T-helper 2 cell treated with Interferon-gamma antibody and Interleukin-4, amounts not matched to agents 5 μg/mL and 100 μg/mL, for 36 hours (primary cell): ENCODE data around the gene TRIM43.
"Not testable (repeated sequence)": the region's sequence is repeated elsewhere in the genome, so short reads cannot be mapped to it uniquely, and the experiment has no call there.

Experiments used
- DNase-seq: peaks from one replicate; pipeline ENCODE4 v3.0.0; 2021; ENCODE audit warnings: low spot score
- H3K27ac Mint-ChIP-seq: one replicate; pipeline ENCODE4 v1.8.0; 2021; ENCODE audit warnings: mild to moderate bottlenecking, mixed read lengths
- H3K27me3 Mint-ChIP-seq: one replicate; pipeline ENCODE4 v1.8.0; 2021; ENCODE audit warnings: low read depth, mixed read lengths
- H3K36me3 Mint-ChIP-seq: one replicate; pipeline ENCODE4 v1.8.0; 2021; ENCODE audit warnings: low read depth, mixed read lengths
- H3K4me1 Mint-ChIP-seq: one replicate; pipeline ENCODE4 v1.8.0; 2021; ENCODE audit warnings: low read depth, mixed read lengths
- H3K4me3 Mint-ChIP-seq: one replicate; pipeline ENCODE4 v1.8.0; 2022; ENCODE audit warnings: mild to moderate bottlenecking, moderate library complexity, mixed read lengths
- H3K9me3 Mint-ChIP-seq: one replicate; pipeline ENCODE4 v1.8.0; 2021; ENCODE audit warnings: mixed read lengths

Gene TRIM43

DNA sequence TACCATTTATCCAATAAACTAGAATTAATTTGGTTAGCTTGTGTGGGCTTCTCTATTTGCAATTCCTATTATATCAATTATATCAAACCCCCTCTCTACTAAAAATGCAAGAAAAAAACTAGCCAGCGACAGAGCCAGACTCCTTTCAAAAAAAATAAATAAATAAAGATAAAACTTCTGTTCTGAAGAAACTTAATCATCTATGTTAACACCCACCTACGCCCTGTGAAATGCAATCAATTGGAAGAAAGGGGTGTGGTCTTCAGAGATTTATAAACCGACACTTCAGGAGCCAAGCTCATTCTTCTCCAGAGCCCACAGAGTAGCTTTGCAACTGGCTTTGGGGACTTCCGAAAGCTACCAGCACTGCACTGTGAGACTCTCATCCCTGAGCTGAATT, at the start of gene TRIM43:
Gene TRIM43 (plus strand): TSS at position 301 of the 400 bp plus-strand sequence. CDS start 2,023 bp downstream, outside the sequence.
- not testable (repeated sequence) for H3K4me1 Mint-ChIP-seq, H3K36me3 Mint-ChIP-seq, H3K27me3 Mint-ChIP-seq, H3K9me3 Mint-ChIP-seq, H3K27ac Mint-ChIP-seq, H3K4me3 Mint-ChIP-seq, DNase-seq

DNA sequence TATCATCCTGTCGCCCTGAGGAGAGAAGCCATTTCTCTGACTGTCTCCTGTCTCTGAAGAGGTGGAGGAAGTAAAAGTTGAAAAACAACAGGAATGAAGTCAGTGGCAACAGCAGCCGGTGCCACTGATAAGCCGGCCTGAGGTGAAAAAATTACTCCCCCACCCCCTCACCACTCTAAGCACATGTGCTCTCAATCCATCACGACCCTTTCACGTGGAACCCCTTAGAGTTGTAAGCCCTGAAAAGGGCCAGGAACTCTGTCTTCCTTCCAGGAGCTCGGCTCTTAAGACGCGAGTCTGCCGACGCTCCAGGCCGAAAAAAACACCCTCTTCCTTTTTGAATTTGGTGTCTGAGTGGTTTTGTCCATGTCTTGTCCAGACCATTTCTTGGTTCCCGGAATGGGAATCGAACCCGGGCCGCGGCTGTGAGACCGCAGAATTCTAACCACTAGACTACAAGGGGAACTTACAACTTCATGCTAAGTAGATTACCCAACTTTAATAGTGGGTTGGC, 40.7 kb upstream of the TRIM43 start:
- Mint-ChIP-seq H3K27me3 (peaks cover 38% of the 10 kb centered on the region), H3K4me3 (no peak overlapping the region), H3K9me3 (no peaks in the 10 kb centered on the region), H3K4me1 (peaks cover 3% of the 10 kb centered on the region), H3K27ac (no peak overlapping the region), H3K36me3 (no peaks in the 10 kb centered on the region)
- no peak for DNase-seq

DNA sequence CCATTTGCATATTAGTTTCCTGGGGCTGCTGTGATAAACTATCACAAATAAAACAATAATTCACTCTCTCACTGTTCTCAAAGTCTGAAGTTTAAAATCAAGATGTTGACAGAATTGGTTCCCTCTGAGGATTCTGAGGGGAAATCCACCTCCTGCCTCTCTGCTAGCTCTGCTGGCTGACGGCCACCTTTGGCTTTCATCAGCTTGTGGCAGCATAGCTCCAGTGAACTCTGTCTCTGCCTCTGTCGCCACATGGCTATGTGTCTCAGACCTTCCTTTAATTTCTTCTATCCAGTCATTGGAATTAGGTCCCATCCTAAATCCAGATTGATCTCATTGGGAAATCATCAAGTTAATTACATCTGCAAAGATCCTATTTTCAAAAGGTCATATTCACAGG, 38.9 kb upstream of the TRIM43 start:
- no peak for DNase-seq
- Mint-ChIP-seq H3K27me3 (peaks cover 41% of the 10 kb centered on the region), H3K27ac (no peak overlapping the region), H3K36me3 (no peaks in the 10 kb centered on the region), H3K9me3 (no peaks in the 10 kb centered on the region), H3K4me1 (no peaks in the 10 kb centered on the region), H3K4me3 (no peak overlapping the region)

GRCh38 chr2:95569170-95569569, 22.6 kb upstream of the TRIM43 start:
- DNase-seq, result no peak
- no peaks in the 10 kb centered on the region for H3K36me3 Mint-ChIP-seq

GRCh38 chr2:95573866-95574265, 17.9 kb upstream of the TRIM43 start:
- Mint-ChIP-seq H3K4me3 (no peak overlapping the region), H3K27me3 (peaks cover 41% of the 10 kb centered on the region), H3K36me3 (no peaks in the 10 kb centered on the region), H3K27ac (no peak overlapping the region), H3K9me3 (no peaks in the 10 kb centered on the region), H3K4me1 (no peaks in the 10 kb centered on the region)
- DNase-seq, result no peak

More at GRCh38 chr2:95569170-95569569, 22.6 kb upstream of the TRIM43 start:
- H3K9me3 Mint-ChIP-seq, result no peaks in the 10 kb centered on the region
- H3K4me1 Mint-ChIP-seq, result no peaks in the 10 kb centered on the region
- H3K27ac Mint-ChIP-seq, result no peak overlapping the region
- peaks cover 35% of the 10 kb centered on the region for H3K27me3 Mint-ChIP-seq
- no peak overlapping the region for H3K4me3 Mint-ChIP-seq

- peaks cover 41% of the 10 kb centered on the region for H3K27me3 Mint-ChIP-seq
- no peaks in the 10 kb centered on the region for H3K9me3 Mint-ChIP-seq
- H3K27ac Mint-ChIP-seq, result no peak overlapping the region
Measured at GRCh38 chr2:95574506-95574905, 17.3 kb upstream of the TRIM43 start.

DNA sequence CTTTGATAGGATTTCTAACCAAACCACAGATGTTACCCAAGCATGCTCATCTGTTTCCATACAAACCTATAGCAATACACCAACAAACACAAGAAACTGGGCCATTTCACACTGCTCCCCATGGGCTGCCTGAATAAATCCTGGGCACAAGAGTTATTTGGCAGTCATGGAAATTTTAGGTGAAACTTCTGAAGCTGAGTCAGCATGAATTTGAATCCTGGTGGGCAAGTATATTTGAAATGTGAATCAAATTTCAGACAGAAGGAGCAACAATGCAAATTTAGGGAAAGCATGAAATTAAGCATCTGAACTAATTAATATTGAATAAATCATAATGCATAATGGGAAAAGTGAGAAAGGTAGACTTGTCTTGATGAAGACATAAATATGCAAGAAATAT, 15.9 kb upstream of the TRIM43 start:
- DNase-seq, result no peak
- H3K4me3 Mint-ChIP-seq, result no peak overlapping the region
- H3K36me3 Mint-ChIP-seq, result no peaks in the 10 kb centered on the region
- no peak overlapping the region for H3K27ac Mint-ChIP-seq
- H3K9me3 Mint-ChIP-seq, result no peaks in the 10 kb centered on the region
- no peaks in the 10 kb centered on the region for H3K4me1 Mint-ChIP-seq
- peaks cover 32% of the 10 kb centered on the region for H3K27me3 Mint-ChIP-seq

More at GRCh38 chr2:95574506-95574905, 17.3 kb upstream of the TRIM43 start:
- Mint-ChIP-seq H3K36me3 (no peaks in the 10 kb centered on the region), H3K4me3 (no peak overlapping the region), H3K4me1 (no peaks in the 10 kb centered on the region)
- DNase-seq, result no peak

DNA sequence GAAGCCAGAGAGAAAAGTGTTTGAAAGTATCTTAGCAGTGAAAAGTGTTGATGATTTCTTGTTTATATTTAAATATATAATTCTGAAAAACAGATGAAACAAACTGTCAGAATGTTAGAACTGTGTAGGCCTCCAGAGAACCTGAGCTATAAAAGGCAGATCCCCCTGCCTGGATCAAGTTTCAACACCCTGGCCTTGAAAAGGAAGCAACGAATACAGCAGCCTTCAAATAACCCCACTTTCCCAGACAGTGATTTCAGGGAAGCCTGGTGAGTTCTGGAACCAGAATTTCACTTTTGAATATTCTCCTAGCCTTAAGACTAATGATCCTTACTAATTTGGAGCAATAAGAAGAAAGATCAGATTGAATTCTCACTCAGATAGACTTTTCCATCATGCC, 13.3 kb upstream of the TRIM43 start:
- Mint-ChIP-seq H3K4me3 (no peak overlapping the region), H3K9me3 (no peaks in the 10 kb centered on the region), H3K27me3 (peaks cover 29% of the 10 kb centered on the region), H3K4me1 (no peaks in the 10 kb centered on the region), H3K36me3 (no peaks in the 10 kb centered on the region), H3K27ac (no peak overlapping the region)
- DNase-seq, result no peak

DNA sequence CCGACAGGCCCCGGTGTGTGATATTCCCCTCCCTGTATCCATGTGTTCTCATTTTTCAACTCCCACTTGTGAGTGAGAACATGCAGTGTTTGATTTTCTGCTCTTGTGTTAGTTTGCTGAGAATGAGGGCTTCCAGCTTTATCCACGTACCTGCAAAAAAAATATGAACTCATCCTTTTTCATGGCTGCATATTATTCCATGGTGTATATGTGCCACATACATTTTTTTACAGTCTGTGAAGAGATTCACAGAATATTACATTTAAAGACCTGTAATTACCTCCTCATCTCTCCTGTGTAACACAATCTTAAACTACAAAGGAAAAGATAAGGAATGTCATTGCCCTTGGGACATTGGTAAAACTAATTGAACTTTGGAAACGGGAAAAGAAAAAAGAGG, 8.3 kb upstream of the TRIM43 start:
- H3K4me1 Mint-ChIP-seq, H3K27ac Mint-ChIP-seq, H3K4me3 Mint-ChIP-seq, H3K9me3 Mint-ChIP-seq, H3K36me3 Mint-ChIP-seq, DNase-seq: not testable (repeated sequence)
- H3K27me3 Mint-ChIP-seq, result peaks cover 13% of the 10 kb centered on the region

DNA sequence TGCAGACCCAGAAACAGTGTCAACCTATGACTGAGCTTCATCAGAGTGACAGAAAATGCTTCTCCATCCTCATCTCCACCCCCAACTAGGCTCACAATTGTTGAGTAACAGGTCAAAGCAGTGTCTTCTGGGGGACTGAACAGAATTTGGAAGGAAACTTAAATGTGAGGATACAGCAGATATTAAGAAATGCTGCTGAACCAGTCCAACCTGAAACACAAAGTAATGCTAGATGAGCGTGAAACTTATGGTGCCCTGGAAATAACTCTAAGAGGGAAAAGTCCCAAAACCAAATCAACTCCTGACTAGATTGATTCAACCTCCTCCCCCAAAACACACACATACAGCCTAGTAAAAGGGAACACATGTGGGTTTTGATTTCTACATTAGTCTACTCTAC, 7.5 kb upstream of the TRIM43 start:
- H3K4me1 Mint-ChIP-seq, DNase-seq, H3K9me3 Mint-ChIP-seq, H3K27ac Mint-ChIP-seq, H3K27me3 Mint-ChIP-seq, H3K4me3 Mint-ChIP-seq, H3K36me3 Mint-ChIP-seq: not testable (repeated sequence)

DNA sequence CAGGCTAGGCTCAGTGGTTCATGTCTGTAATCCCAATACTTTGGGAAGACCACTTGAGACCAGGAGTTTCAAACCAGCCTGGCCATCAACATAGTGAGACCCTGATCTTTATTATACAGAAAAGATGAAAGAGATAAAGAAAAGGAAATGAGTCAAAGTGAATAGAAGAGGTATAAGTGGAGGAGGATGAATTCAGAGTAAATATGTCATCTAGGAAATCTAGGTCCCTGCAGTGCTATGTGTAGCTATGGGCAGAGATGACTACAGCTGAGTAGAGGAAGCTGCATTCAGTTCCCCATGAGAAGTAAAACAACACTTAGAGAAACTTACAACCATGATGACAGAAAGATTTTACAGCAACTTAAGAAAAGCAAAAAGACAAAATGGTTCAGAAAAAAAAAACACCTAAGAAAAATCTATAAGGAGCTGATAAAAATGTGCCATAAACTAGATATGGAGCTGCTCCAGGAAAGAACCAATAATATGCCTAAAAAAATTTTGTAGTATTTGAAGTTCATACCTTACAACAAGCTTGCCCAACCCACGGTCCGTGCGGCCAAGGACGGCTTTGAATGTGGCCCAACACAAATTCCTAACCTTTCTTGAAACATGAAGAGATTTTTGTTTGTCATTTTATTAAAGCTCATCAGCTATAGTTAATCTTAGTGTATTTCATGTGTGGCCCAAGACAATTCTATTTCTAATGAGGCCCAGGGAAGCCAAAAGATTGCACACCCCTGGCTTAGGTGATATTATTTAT, 1.8 kb upstream of the TRIM43 start:
- not testable (repeated sequence) for DNase-seq, H3K27me3 Mint-ChIP-seq, H3K36me3 Mint-ChIP-seq, H3K4me1 Mint-ChIP-seq, H3K9me3 Mint-ChIP-seq, H3K4me3 Mint-ChIP-seq, H3K27ac Mint-ChIP-seq

DNA sequence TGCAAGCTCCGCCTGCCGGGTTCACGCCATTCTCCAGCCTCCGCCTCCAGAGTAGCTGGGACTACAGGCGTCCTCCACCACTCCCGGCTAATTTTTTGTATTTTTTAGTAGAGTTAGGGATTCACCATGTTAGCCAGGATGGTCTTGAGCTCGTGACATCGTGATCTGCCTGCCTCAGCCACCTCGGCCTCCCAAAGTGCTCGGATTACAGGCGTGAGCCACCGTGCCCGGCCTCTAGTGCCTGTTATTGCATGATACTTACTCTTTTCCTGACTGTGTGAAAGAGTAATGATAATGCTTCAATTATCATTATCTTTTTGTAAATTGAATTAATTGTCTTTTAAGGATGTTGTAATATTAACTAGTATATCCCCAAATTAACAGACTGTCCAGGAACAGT, 1.2 kb downstream of the TRIM43 start:
- H3K36me3 Mint-ChIP-seq, H3K27ac Mint-ChIP-seq, H3K27me3 Mint-ChIP-seq, DNase-seq, H3K4me3 Mint-ChIP-seq, H3K9me3 Mint-ChIP-seq, H3K4me1 Mint-ChIP-seq: not testable (repeated sequence)

DNA sequence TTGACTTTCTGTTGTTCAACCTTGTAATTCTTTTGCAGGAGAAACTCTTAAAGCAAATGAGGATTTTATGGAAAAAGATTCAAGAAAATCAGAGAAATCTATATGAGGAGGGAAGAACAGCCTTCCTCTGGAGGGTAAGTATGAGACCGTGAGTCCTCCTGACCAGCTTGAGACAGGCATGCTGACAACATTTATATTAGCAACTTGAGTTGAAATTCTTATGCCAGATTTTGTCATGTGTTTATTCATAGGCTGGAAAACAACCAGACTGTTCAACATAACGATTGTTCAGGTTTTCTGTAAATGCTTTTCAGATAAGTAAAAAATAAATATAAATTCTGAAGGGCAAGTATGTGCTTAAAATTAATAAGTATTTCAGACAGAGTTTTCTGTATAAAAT, 3.2 kb downstream of the TRIM43 start:
- H3K27ac Mint-ChIP-seq, H3K4me1 Mint-ChIP-seq: not testable (repeated sequence)

DNA sequence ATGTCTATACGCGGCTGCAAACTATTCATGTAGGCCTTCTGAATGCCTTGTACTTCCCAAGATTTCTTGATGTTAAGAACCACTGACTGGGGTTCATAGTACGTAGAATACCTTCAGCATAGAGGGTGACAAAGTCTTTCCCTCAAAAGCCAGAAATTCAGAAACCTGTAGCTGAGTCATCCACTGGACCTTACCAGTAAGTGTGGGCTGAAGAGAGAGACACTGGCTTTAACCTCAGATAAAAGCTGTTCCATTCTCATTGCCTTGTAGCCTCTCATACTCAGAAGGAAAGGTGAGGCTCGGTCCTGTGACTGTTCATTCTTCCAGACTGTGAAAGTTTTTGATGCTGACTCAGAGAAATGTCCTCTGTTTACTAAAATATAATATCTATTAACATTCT, 9.5 kb downstream of the TRIM43 start:
- H3K27me3 Mint-ChIP-seq, H3K4me3 Mint-ChIP-seq, H3K9me3 Mint-ChIP-seq, DNase-seq, H3K27ac Mint-ChIP-seq, H3K36me3 Mint-ChIP-seq, H3K4me1 Mint-ChIP-seq: not testable (repeated sequence)

More for the DNA sequence above, 3.2 kb downstream of the TRIM43 start:
- H3K9me3 Mint-ChIP-seq, H3K27me3 Mint-ChIP-seq, H3K4me3 Mint-ChIP-seq, H3K36me3 Mint-ChIP-seq, DNase-seq: not testable (repeated sequence)

DNA sequence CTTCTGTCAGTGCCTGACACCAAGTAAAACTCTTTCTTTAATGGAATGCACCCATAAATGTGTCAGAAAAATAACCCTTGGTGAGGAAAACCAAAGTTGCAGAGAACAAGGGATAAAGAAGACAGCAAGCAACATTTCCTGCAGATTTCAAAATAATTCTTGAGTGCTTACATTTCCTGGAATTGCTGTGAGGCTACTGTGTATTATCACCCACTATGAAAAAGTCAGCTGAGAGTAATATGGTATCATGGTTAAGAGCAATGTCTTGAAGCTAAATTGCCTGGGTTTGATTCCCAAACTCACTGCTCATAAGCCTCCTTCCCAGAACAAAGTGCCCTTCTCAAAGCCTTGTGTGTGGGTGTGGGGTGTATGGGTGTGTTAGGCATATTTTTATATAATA, 10.3 kb downstream of the TRIM43 start:
- DNase-seq, H3K36me3 Mint-ChIP-seq, H3K4me3 Mint-ChIP-seq, H3K4me1 Mint-ChIP-seq, H3K27ac Mint-ChIP-seq, H3K9me3 Mint-ChIP-seq, H3K27me3 Mint-ChIP-seq: not testable (repeated sequence)
